Endometrial microvascular endothelial cells (primary cell): ENCODE measurements around the gene TUBA3C. TPM values are rescaled to one million over a fixed set of nuclear protein-coding genes. Genes with fewer than 3 reads are reported as not detected.
"Not testable (repeated sequence)": the region's sequence is repeated elsewhere in the genome, so short reads cannot be mapped to it uniquely, and the experiment has no call there.

Source experiments
- in situ Hi-C: cut with HindIII; loops from 2 replicates; pipeline ENCODE4 v1.10.0; 2017; ENCODE audit warnings: low sequenced_read_pairs, low pct_unique_long_range_greater_than_20kb; ENCODE audit errors: inconsistent ontology term
- total RNA-seq: library from RNA; depleted of rRNA; stranded (reverse); fragments of >200 nt; gene quantifications from one replicate; pipeline ENCODE4 v1.2.3, GENCODE V29; 2015; ENCODE audit errors: inconsistent ontology term

The TUBA3C gene
- total RNA-seq: not detected

GRCh38 chr13:19181621-19182485, at the start of gene TUBA3C:
TUBA3C (minus strand) TSS chr13:19181824; CDS start chr13:19181747, 77 bp downstream.
- in situ Hi-C loops: no loop called here

GRCh38 chr13:19207413-19207812, 25.8 kb upstream of the TUBA3C start:
- in situ Hi-C loops: not testable (repeated sequence)

GRCh38 chr13:19192622-19193021, 11.0 kb upstream of the TUBA3C start:
- in situ Hi-C loops: not testable (repeated sequence)

- in situ Hi-C loops: not testable (repeated sequence)
Measured at GRCh38 chr13:19189911-19190310, 8.3 kb upstream of the TUBA3C start.

GRCh38 chr13:19189368-19189767, 7.7 kb upstream of the TUBA3C start:
- in situ Hi-C loops: not testable (repeated sequence)

GRCh38 chr13:19185865-19186645, 4.4 kb upstream of the TUBA3C start:
- in situ Hi-C loops: no loop called here

GRCh38 chr13:19185086-19185864, 3.7 kb upstream of the TUBA3C start:
- in situ Hi-C loops: no loop called here

- in situ Hi-C loops: no loop called here
Measured at GRCh38 chr13:19184176-19184575, 2.6 kb upstream of the TUBA3C start.

- in situ Hi-C loops: no loop called here
Measured at GRCh38 chr13:19183676-19184075, 2.1 kb upstream of the TUBA3C start.

GRCh38 chr13:19182536-19182935, 912 bp upstream of the TUBA3C start:
- in situ Hi-C loops: no loop called here

- in situ Hi-C loops: no loop called here
Measured at GRCh38 chr13:19181021-19181620, 503 bp downstream of the TUBA3C start.

GRCh38 chr13:19179916-19180315, 1.7 kb downstream of the TUBA3C start:
- in situ Hi-C loops: no loop called here

GRCh38 chr13:19178901-19179593, 2.6 kb downstream of the TUBA3C start:
- in situ Hi-C loops: no loop called here

- in situ Hi-C loops: not testable (repeated sequence)
Measured at GRCh38 chr13:19176981-19177776, 4.4 kb downstream of the TUBA3C start.

GRCh38 chr13:19173752-19174151, 7.9 kb downstream of the TUBA3C start:
- in situ Hi-C loops: no loop called here

- in situ Hi-C loops: no loop called here
Measured at GRCh38 chr13:19172647-19173030, 9.0 kb downstream of the TUBA3C start.

- in situ Hi-C loops: no loop called here
Measured at GRCh38 chr13:19172007-19172646, 9.5 kb downstream of the TUBA3C start.
